Measurements from ENCODE around the gene NPIPA2. TPM values are rescaled to one million over a fixed set of nuclear protein-coding genes. Genes with fewer than 3 reads are reported as not detected.
A peak's percentile ranks its signal among the peaks of the same experiment; 100 is the strongest.
"Not testable (repeated sequence)": the region's sequence is repeated elsewhere in the genome, so short reads cannot be mapped to it uniquely, and the experiment has no call there.

NPIPA2 gene
- total RNA-seq (1 to 10 TPM; 3.7 to 4.1 TPM), total RNA-seq (0 reads per million in 2 donors)

- not testable (repeated sequence) for H3K4me1 Mint-ChIP-seq; DNase-seq; H3K27me3 Mint-ChIP-seq; H3K36me3 Mint-ChIP-seq (ENCODE audit: low read depth); H3K4me3 Mint-ChIP-seq; H3K27ac Mint-ChIP-seq; H3K9me3 ChIP-seq (ENCODE audit: control insufficient read depth, low read length, poor library complexity, severe bottlenecking)
- ATAC-seq = peak; percentile 100
Observed at GRCh38 chr16:14742273-14743128, at the start of gene NPIPA2. Gene NPIPA2, plus strand, starts transcription at chr16:14742533. Its CDS starts 5,533 bp downstream, at chr16:14748066.

DNA sequence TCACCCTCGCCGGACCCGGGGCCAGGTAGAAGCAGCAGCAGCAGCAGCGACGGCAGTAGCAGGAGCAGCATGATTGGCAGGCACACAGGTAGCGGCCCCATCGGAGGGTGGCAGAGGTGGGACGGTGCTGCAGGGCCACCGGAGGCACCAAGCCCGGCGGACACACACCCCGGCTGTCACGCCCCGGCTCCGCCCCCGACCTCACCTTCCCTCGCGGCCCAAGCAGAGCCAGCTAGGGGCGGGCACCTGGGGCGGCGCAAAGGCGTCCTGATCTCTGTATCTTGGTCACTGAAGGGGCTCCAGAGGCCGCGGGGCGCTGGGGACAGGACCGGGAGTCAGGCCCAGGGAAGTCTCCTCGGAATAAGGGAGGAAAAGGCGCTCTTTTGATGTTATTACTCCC, 48.2 kb upstream of the NPIPA2 start, which contains the start of gene PLA2G10:
Gene PLA2G10, minus strand, starts transcription at position 180 of the 400 bp plus-strand sequence. Its CDS starts 79 bp downstream, at position 101.
- H3K36me3 Mint-ChIP-seq (ENCODE audit: low read depth); H3K4me3 Mint-ChIP-seq; H3K27me3 Mint-ChIP-seq; H3K27ac Mint-ChIP-seq; H3K9me3 ChIP-seq (ENCODE audit: control insufficient read depth, low read length, poor library complexity, severe bottlenecking); ATAC-seq; DNase-seq; H3K4me1 Mint-ChIP-seq: not testable (repeated sequence)

GRCh38 chr16:14701859-14702258, 40.5 kb upstream of the NPIPA2 start:
- not testable (repeated sequence) for DNase-seq; H3K27me3 Mint-ChIP-seq; H3K36me3 Mint-ChIP-seq (ENCODE audit: low read depth); H3K4me1 Mint-ChIP-seq; H3K4me3 Mint-ChIP-seq; H3K9me3 ChIP-seq (ENCODE audit: control insufficient read depth, low read length, poor library complexity, severe bottlenecking); H3K27ac Mint-ChIP-seq; ATAC-seq

DNA sequence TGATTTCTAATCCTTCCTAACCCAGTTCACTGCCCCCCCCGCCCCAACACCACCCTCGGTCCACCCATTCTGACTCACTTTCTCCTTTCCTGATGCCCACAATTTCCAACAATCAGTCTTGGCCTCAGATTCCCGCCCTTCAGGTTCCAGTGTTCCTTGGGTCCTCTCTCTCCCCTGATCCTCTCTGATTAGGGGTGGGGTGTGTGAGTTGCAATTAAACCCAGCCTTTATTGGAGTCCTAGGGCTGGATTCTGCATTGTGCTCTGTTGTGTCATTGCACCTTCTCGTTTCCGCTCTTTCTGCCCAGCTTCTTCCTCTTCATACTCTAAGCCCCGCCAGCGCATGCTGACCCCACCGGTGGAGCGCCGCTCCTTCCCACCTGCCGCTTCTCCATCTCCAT, 39.7 kb upstream of the NPIPA2 start:
- H3K9me3 ChIP-seq (ENCODE audit: control insufficient read depth, low read length, poor library complexity, severe bottlenecking); H3K4me3 Mint-ChIP-seq; H3K36me3 Mint-ChIP-seq (ENCODE audit: low read depth); DNase-seq; ATAC-seq; H3K4me1 Mint-ChIP-seq; H3K27me3 Mint-ChIP-seq; H3K27ac Mint-ChIP-seq: not testable (repeated sequence)

- H3K36me3 Mint-ChIP-seq (ENCODE audit: low read depth); H3K4me3 Mint-ChIP-seq; H3K4me1 Mint-ChIP-seq; DNase-seq; H3K27me3 Mint-ChIP-seq; H3K27ac Mint-ChIP-seq; H3K9me3 ChIP-seq (ENCODE audit: control insufficient read depth, low read length, poor library complexity, severe bottlenecking): not testable (repeated sequence)
- ATAC-seq = peak; percentile 100
Observed at GRCh38 chr16:14703156-14704011, 38.9 kb upstream of the NPIPA2 start, which contains the start of gene NPIPA3. Gene NPIPA3, plus strand, starts transcription at chr16:14703411. Its CDS starts 5,533 bp downstream, at chr16:14708944.

- not testable (repeated sequence) for ATAC-seq; H3K36me3 Mint-ChIP-seq (ENCODE audit: low read depth); H3K4me1 Mint-ChIP-seq; H3K9me3 ChIP-seq (ENCODE audit: control insufficient read depth, low read length, poor library complexity, severe bottlenecking); H3K4me3 Mint-ChIP-seq; DNase-seq; H3K27me3 Mint-ChIP-seq; H3K27ac Mint-ChIP-seq
Observed at GRCh38 chr16:14733233-14733632, 9.1 kb upstream of the NPIPA2 start.

GRCh38 chr16:14740832-14741385, 1.4 kb upstream of the NPIPA2 start:
- H3K36me3 Mint-ChIP-seq (ENCODE audit: low read depth); H3K9me3 ChIP-seq (ENCODE audit: control insufficient read depth, low read length, poor library complexity, severe bottlenecking); H3K4me3 Mint-ChIP-seq; H3K4me1 Mint-ChIP-seq; H3K27ac Mint-ChIP-seq; DNase-seq; ATAC-seq; H3K27me3 Mint-ChIP-seq: not testable (repeated sequence)

GRCh38 chr16:14741794-14742193, 539 bp upstream of the NPIPA2 start:
- H3K36me3 Mint-ChIP-seq (ENCODE audit: low read depth) = not testable (repeated sequence)

GRCh38 chr16:14773654-14774053, 31.3 kb downstream of the NPIPA2 start:
- not testable (repeated sequence) for H3K4me3 Mint-ChIP-seq; H3K9me3 ChIP-seq (ENCODE audit: control insufficient read depth, low read length, poor library complexity, severe bottlenecking); ATAC-seq; H3K36me3 Mint-ChIP-seq (ENCODE audit: low read depth); DNase-seq; H3K4me1 Mint-ChIP-seq; H3K27me3 Mint-ChIP-seq; H3K27ac Mint-ChIP-seq

More at GRCh38 chr16:14741794-14742193, 539 bp upstream of the NPIPA2 start:
- H3K27me3 Mint-ChIP-seq; H3K4me3 Mint-ChIP-seq; DNase-seq; ATAC-seq; H3K27ac Mint-ChIP-seq; H3K4me1 Mint-ChIP-seq; H3K9me3 ChIP-seq (ENCODE audit: control insufficient read depth, low read length, poor library complexity, severe bottlenecking): not testable (repeated sequence)

- H3K27me3 Mint-ChIP-seq; H3K36me3 Mint-ChIP-seq (ENCODE audit: low read depth); H3K4me3 Mint-ChIP-seq; H3K9me3 ChIP-seq (ENCODE audit: control insufficient read depth, low read length, poor library complexity, severe bottlenecking); H3K4me1 Mint-ChIP-seq; H3K27ac Mint-ChIP-seq; ATAC-seq; DNase-seq: not testable (repeated sequence)
Observed at GRCh38 chr16:14775624-14776023, 33.3 kb downstream of the NPIPA2 start.

DNA sequence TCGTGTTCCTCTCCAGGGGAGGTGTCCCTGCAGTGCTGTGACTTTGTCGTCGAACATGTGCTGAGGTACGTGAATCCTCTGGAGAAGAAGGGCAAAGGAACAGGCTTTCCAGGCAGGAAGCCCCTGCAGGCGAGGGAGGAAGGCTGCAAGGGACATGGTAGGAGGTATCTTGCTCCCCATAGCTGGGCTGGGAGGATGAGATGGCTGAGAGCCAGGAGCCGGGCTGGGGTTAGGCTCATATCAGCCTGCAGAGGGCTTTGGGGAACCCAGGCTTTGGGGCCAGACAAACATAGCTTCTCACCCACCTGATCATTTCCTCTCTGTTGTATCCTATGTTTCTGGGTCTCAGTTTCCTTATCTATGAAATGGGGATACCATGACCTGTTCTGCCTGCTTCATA, 34.4 kb downstream of the NPIPA2 start:
- not testable (repeated sequence) for DNase-seq; H3K4me3 Mint-ChIP-seq; H3K27me3 Mint-ChIP-seq; H3K27ac Mint-ChIP-seq; H3K9me3 ChIP-seq (ENCODE audit: control insufficient read depth, low read length, poor library complexity, severe bottlenecking); ATAC-seq; H3K36me3 Mint-ChIP-seq (ENCODE audit: low read depth); H3K4me1 Mint-ChIP-seq

- H3K27ac Mint-ChIP-seq; DNase-seq; H3K4me1 Mint-ChIP-seq; H3K9me3 ChIP-seq (ENCODE audit: control insufficient read depth, low read length, poor library complexity, severe bottlenecking); H3K27me3 Mint-ChIP-seq; H3K4me3 Mint-ChIP-seq; H3K36me3 Mint-ChIP-seq (ENCODE audit: low read depth); ATAC-seq: not testable (repeated sequence)
Observed at GRCh38 chr16:14779368-14779877, 37.1 kb downstream of the NPIPA2 start.

DNA sequence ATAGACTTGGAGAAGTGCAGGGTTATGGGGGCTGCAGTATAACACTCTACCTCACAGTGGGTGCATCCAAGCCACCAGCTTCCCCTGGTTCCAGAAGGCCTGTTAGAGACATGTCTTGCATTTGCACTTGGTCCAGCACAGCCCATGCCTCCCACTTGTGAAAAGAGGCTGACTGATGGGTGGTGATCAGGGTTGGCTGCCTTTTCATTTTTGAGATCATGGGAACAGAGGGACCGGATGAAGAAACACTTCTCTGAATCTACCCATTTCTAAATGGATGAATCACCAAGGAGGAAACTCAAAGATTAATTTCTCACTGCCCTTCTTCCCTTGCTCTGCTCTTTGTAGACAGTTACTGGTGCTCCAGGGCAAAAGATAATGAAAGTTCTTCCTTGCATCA, 43.8 kb downstream of the NPIPA2 start:
- not testable (repeated sequence) for DNase-seq; H3K4me3 Mint-ChIP-seq; H3K4me1 Mint-ChIP-seq; H3K9me3 ChIP-seq (ENCODE audit: control insufficient read depth, low read length, poor library complexity, severe bottlenecking); H3K27ac Mint-ChIP-seq; ATAC-seq; H3K27me3 Mint-ChIP-seq; H3K36me3 Mint-ChIP-seq (ENCODE audit: low read depth)

Data from T-helper 17 cell (primary cell).